ENCODE data around the gene TWF2.

The TWF2 gene

DNA sequence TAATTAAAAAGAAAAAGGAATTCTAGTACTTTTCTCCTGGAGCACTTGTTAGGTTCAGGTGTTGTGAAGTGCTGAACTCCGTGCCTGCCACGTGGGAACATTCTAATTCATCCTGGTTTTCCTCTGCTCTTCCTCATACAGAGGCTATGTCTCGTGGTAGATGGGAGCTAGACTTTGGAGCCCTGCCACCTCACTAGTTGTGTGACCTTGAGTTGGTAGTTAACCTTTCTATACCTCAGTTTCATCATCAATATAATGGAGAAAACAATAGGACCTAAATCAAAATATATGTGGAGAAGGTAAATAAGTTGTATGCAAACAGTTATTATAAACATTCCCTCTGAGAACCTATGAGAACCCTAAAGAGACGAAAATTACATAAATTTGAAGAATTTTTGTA, 30.4 kb downstream of the TWF2 start:
- no peaks in the 10 kb centered on the region for H4K20me1 ChIP-seq (ENCODE audit: low read depth, low read length)
- no peak overlapping the region for H3K4me3 ChIP-seq (ENCODE audit: insufficient read depth, low read length, poor library complexity, severe bottlenecking)
- no peak overlapping the region for H3K9ac ChIP-seq (ENCODE audit: low read length)
- TF ChIP-seq EZH2phosphoT487 (conservative IDR thresholded peaks at IDR 0.05; ENCODE audit: low read length), result no peak
- TF ChIP-seq, protein P1, sequence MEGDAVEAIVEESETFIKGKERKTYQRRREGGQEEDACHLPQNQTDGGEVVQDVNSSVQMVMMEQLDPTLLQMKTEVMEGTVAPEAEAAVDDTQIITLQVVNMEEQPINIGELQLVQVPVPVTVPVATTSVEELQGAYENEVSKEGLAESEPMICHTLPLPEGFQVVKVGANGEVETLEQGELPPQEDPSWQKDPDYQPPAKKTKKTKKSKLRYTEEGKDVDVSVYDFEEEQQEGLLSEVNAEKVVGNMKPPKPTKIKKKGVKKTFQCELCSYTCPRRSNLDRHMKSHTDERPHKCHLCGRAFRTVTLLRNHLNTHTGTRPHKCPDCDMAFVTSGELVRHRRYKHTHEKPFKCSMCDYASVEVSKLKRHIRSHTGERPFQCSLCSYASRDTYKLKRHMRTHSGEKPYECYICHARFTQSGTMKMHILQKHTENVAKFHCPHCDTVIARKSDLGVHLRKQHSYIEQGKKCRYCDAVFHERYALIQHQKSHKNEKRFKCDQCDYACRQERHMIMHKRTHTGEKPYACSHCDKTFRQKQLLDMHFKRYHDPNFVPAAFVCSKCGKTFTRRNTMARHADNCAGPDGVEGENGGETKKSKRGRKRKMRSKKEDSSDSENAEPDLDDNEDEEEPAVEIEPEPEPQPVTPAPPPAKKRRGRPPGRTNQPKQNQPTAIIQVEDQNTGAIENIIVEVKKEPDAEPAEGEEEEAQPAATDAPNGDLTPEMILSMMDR (IDR thresholded peaks at IDR 0.05; ENCODE audit: insufficient read depth, low read length, poor library complexity, severe bottlenecking), result no peak
- H3K9me3 ChIP-seq (ENCODE audit: insufficient read depth, low read length), result no peaks in the 10 kb centered on the region
- H2AFZ ChIP-seq (ENCODE audit: low read depth, low read length, severe bottlenecking), result no peak overlapping the region
- H3K9me2 ChIP-seq (replicated peaks; ENCODE audit: insufficient read depth, low read length), result no peaks in the 10 kb centered on the region
- no peaks in the 10 kb centered on the region for H3K79me2 ChIP-seq (ENCODE audit: insufficient read depth, low read length)
- peaks cover 40% of the 10 kb centered on the region for H3K36me3 ChIP-seq (ENCODE audit: low read length)
- no peak overlapping the region for H3K4me2 ChIP-seq (ENCODE audit: low read depth, low read length, poor library complexity, severe bottlenecking)
- H3F3A ChIP-seq (ENCODE audit: insufficient read depth), result no peaks in the 10 kb centered on the region
- H3K27me3 ChIP-seq (ENCODE audit: low read length), result no peaks in the 10 kb centered on the region
- H3K27ac ChIP-seq (ENCODE audit: low read depth, low read length), result no peak overlapping the region

DNA sequence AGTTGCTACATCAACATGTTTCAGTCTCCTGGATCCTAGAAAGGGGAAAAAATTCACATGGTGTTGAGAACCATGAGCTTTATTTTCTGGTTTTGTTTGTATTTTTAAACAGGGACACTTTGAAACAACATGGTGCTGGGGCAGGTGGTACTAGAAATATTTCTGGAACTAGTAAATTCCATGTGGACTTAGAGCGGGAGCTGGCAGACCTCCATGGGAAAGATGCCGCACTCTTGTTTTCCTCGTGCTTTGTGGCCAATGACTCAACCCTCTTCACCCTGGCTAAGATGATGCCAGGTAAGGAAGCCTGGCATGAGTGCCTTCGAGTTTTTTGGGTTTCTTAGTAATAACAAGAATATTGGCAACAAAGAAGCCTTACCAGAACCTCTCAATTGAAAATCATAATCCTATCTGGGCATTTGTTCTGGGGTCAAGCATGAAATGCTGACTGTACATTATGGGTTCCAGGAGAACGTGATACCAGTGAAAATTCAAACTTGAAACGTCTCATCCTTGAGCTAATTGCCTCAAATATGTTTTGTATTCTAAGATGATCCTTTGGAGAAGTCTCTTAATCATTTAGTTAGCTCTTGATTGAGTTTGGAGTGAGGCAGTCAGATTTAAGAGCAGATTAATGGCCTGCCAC, 33.1 kb downstream of the TWF2 start:
- H3K9me2 ChIP-seq (replicated peaks; ENCODE audit: insufficient read depth, low read length), result no peaks in the 10 kb centered on the region
- no peaks in the 10 kb centered on the region for H3K9me3 ChIP-seq (ENCODE audit: insufficient read depth, low read length)
- H3K36me3 ChIP-seq (ENCODE audit: low read length), result peaks cover 41% of the 10 kb centered on the region
- H3K27ac ChIP-seq (ENCODE audit: low read depth, low read length), result no peak overlapping the region
- H3K4me2 ChIP-seq (ENCODE audit: low read depth, low read length, poor library complexity, severe bottlenecking), result no peak overlapping the region
- TF ChIP-seq, protein P1 (IDR thresholded peaks at IDR 0.05; ENCODE audit: insufficient read depth, low read length, poor library complexity, severe bottlenecking), result no peak
- TF ChIP-seq EZH2phosphoT487 (conservative IDR thresholded peaks at IDR 0.05; ENCODE audit: low read length), result no peak
- no peak overlapping the region for H3K9ac ChIP-seq (ENCODE audit: low read length)
- H3K4me3 ChIP-seq (ENCODE audit: insufficient read depth, low read length, poor library complexity, severe bottlenecking), result no peak overlapping the region
- no peaks in the 10 kb centered on the region for H4K20me1 ChIP-seq (ENCODE audit: low read depth, low read length)
- no peaks in the 10 kb centered on the region for H3K27me3 ChIP-seq (ENCODE audit: low read length)
- H2AFZ ChIP-seq (ENCODE audit: low read depth, low read length, severe bottlenecking), result no peak overlapping the region
- H3F3A ChIP-seq (ENCODE audit: insufficient read depth), result no peaks in the 10 kb centered on the region
- no peaks in the 10 kb centered on the region for H3K79me2 ChIP-seq (ENCODE audit: insufficient read depth, low read length)

GRCh38 chr3:52204337-52205073, 34.5 kb downstream of the TWF2 start:
- no peaks in the 10 kb centered on the region for H3F3A ChIP-seq (ENCODE audit: insufficient read depth)
- no peak overlapping the region for H3K4me3 ChIP-seq (ENCODE audit: insufficient read depth, low read length, poor library complexity, severe bottlenecking)
- H4K20me1 ChIP-seq (ENCODE audit: low read depth, low read length), result no peaks in the 10 kb centered on the region
- no peak overlapping the region for H3K4me2 ChIP-seq (ENCODE audit: low read depth, low read length, poor library complexity, severe bottlenecking)
- H3K9ac ChIP-seq (ENCODE audit: low read length), result no peak overlapping the region
- H3K9me3 ChIP-seq (ENCODE audit: insufficient read depth, low read length), result no peaks in the 10 kb centered on the region
- H2AFZ ChIP-seq (ENCODE audit: low read depth, low read length, severe bottlenecking), result no peak overlapping the region
- peaks cover 41% of the 10 kb centered on the region for H3K36me3 ChIP-seq (ENCODE audit: low read length)
- no peaks in the 10 kb centered on the region for H3K27me3 ChIP-seq (ENCODE audit: low read length)
- no peaks in the 10 kb centered on the region for H3K9me2 ChIP-seq (replicated peaks; ENCODE audit: insufficient read depth, low read length)
- H3K79me2 ChIP-seq (ENCODE audit: insufficient read depth, low read length), result no peaks in the 10 kb centered on the region
- TF ChIP-seq, protein P1 (IDR thresholded peaks at IDR 0.05; ENCODE audit: insufficient read depth, low read length, poor library complexity, severe bottlenecking), result no peak
- no peak for TF ChIP-seq EZH2phosphoT487 (conservative IDR thresholded peaks at IDR 0.05; ENCODE audit: low read length)
- H3K27ac ChIP-seq (ENCODE audit: low read depth, low read length), result no peak overlapping the region
